ENCODE data around the gene STPG4.

DNA sequence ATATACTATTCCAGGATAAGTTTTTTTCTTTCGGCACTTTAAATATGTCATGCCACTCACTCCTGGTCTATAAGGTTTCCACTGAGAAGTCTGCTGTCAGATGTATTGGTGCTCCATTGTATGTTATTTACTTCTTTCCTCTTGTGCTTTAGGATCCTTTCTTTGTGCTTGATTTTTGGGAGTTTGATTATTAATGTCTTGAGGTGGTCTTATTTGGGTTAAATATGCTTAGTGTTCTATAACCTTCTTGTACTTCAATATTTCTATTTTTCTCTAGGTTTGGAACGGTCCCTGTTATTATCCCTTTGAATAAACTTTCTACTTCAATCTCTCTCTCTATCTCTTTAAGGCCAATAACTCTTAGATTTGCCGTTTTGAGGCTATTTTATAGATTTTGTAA lies 28.3 kb downstream of the STPG4 start:
- TF ChIP-seq, protein P1, sequence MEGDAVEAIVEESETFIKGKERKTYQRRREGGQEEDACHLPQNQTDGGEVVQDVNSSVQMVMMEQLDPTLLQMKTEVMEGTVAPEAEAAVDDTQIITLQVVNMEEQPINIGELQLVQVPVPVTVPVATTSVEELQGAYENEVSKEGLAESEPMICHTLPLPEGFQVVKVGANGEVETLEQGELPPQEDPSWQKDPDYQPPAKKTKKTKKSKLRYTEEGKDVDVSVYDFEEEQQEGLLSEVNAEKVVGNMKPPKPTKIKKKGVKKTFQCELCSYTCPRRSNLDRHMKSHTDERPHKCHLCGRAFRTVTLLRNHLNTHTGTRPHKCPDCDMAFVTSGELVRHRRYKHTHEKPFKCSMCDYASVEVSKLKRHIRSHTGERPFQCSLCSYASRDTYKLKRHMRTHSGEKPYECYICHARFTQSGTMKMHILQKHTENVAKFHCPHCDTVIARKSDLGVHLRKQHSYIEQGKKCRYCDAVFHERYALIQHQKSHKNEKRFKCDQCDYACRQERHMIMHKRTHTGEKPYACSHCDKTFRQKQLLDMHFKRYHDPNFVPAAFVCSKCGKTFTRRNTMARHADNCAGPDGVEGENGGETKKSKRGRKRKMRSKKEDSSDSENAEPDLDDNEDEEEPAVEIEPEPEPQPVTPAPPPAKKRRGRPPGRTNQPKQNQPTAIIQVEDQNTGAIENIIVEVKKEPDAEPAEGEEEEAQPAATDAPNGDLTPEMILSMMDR (IDR thresholded peaks at IDR 0.05): no peak
- TF ChIP-seq POLR2A (IDR thresholded peaks at IDR 0.05): no peak

Measured in Peyer's patch (tissue), 4 donors.